Stimulated activated CD8-positive, alpha-beta memory T cell treated with anti-CD3 and anti-CD28 coated beads, Interleukin-2, amount 100 ng/mL, for 1 hour (primary cell): ENCODE measurements around the gene DLG1.
"Not testable (repeated sequence)": the region's sequence is repeated elsewhere in the genome, so short reads cannot be mapped to it uniquely, and the experiment has no call there.

Experiments
- DNase-seq, 2 donors: peaks; one replicate each; pipeline ENCODE4 v3.0.0-alpha.2; 2020; ENCODE audit warnings: low read depth in 2 of 2

DLG1 gene

GRCh38 chr3:197093871-197094270 is 204.5 kb downstream of the DLG1 start:
- DNase-seq: no peak

- no peak for DNase-seq
These were observed 210.0 kb downstream of the DLG1 start for GRCh38 chr3:197088370-197088769.

DNA sequence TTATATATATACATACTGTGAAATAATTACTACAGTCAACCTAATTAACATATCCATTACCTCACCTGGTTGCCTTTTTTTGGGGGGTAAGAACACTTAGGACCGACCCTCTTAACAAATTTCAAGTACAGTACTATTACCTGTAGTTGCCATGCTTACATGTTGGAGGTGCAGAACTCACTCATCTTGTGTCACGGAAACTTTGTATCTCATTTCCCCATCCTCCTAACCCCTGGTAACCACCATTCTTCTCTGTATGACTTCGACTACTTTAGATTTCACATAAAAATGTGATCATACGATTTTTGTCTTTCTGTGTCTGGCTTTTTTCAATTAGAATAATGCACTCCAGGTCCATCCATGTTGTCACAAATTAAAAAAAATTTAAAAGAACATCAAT is 213.3 kb downstream of the DLG1 start:
- no peak for DNase-seq

DNA sequence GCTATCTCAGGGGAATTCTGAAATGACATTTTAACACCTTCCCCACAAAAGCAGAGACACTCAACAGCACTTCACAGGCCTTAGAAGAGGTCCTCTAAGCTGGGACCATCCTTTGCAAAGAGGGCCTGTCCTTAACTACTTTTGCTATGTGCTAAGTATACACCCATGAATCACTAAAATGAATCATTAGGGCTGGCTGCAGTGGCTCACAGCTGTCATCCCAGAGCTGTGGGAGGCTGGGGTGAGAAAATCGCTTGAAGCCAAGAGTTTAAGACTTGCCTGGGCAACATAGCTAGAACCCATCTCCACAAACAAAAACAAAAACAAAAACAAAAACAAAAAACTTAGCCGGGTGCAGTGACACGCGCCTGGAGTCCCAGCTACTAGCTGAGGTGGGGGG is 214.9 kb downstream of the DLG1 start:
- no peak for DNase-seq

GRCh38 chr3:197082871-197083270 is 215.5 kb downstream of the DLG1 start:
- DNase-seq: no peak

- DNase-seq: no peak
These were observed 218.1 kb downstream of the DLG1 start for GRCh38 chr3:197080344-197080743.

GRCh38 chr3:197076415-197076814 is 222.0 kb downstream of the DLG1 start:
- DNase-seq: no peak

GRCh38 chr3:197068077-197068476 is 230.3 kb downstream of the DLG1 start:
- DNase-seq: no peak

- DNase-seq: no peak
These were observed 233.6 kb downstream of the DLG1 start for GRCh38 chr3:197064771-197065170.

DNA sequence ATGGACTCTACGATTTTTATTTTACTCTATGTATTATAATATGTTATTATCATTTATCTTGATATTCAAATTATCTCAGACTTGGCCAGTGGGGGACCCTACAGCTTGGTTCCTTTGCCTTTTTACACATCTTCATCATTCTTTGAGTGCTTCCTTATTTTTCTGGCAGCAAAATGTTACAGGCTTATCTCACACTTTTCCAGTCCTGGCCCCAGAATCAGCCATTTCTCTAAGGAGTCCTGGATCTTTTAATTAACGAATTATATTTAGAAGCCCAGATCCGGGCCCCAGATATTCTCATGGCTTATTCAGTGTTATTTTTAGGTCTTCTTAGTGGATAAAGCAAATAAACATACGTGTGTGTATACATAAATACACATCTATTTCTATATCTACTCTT is 236.0 kb downstream of the DLG1 start:
- no peak for DNase-seq

DNA sequence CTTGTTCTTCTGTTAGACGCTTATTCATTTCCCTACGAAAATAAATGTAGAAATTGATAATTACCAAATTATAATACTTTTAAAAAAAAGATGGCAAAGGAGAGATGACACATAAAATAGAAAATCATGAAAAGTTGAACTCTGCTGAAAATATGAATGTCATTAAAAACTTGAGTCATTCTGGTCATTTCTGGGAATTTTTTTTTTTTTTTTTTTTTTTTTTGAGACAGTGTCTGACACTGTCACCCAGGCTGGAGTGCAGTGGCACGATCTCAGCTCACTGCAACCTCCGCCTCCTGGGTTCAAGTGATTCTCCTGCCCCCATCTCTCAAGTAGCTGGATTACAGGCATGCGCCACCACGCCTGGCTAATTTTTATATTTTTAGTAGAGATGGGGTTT is 246.8 kb downstream of the DLG1 start:
- not testable (repeated sequence) for DNase-seq

GRCh38 chr3:197050511-197050910 is 247.9 kb downstream of the DLG1 start:
- no peak for DNase-seq

- no peak for DNase-seq
These were observed 255.9 kb downstream of the DLG1 start for GRCh38 chr3:197042539-197042938.

GRCh38 chr3:197041875-197042488 is 256.4 kb downstream of the DLG1 start:
- DNase-seq: no peak

GRCh38 chr3:197040658-197041057 is 257.8 kb downstream of the DLG1 start:
- no peak for DNase-seq

DNA sequence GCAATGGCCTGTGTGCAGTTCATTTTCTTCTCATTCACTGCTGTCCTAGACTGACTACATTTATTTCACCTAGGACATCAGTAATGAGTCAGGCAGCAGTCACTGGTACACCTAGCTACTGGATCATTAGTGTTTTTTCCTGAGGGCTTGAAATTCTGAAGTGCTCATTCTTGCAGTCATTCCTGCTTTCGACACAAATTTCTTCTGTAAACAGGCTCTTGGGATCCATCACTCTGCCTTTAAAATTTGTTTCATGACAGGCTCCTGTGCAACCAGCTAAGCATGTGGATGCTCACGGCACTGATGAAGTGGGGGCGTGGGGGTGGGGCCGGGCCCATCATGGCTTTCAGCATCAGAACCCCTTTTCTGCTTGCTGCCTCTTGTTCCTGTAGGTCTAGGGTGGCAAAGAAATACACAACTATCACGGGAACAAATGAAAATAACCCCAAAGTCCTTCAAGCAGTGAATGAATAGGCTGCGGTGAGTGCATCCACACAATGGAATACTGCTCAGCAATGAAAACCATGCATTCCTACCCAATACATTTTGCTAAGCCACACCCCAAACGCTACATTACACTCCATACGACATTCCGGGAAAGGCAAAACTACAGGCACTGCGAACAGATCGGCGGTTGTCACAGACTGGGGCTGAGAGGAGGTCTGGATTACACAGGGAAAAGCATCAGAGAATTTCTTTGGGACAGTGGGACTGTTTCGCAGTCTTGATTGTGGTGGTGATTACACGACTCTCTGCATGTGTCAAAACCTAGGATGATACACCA is 259.5 kb downstream of the DLG1 start:
- no peak for DNase-seq

DNA sequence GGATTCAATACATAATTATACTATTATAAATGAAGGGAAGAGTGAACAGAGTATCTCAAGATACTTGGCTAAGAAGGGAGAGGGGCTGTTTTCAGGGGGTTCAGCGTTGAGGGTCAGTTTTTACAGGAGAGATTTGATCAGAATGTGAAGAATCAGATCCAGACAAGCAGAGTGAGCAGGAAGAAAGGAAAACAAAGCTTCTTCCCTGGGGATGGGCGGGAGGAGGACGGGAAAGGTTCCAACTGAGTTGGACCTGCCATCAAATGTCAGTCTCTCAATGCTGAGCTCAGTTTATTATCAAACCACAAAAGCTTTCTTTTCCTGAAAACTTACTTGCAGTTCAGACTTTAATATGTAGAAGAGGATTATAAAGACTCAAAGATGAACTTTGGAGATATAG is 262.8 kb downstream of the DLG1 start:
- DNase-seq: no peak

DNA sequence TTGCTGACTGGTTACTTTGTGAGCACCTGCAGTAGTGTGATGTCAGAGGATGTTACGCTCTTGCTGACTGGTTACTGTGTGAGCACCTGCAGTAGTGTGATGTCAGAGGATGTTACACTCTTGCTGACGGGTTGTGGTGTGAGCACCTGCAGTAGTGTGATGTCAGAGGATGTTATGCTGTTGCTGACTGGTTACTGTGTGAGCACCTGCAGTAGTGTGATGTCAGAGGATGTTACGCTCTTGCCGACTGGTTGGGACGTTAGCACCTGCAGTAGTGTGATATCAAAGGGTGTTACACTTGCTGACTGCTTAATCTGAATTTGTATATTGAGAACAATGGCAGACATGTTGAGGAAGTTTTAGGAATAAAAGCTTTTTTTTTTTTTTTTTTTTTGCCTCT is 263.6 kb downstream of the DLG1 start:
- DNase-seq: not testable (repeated sequence)

DNA sequence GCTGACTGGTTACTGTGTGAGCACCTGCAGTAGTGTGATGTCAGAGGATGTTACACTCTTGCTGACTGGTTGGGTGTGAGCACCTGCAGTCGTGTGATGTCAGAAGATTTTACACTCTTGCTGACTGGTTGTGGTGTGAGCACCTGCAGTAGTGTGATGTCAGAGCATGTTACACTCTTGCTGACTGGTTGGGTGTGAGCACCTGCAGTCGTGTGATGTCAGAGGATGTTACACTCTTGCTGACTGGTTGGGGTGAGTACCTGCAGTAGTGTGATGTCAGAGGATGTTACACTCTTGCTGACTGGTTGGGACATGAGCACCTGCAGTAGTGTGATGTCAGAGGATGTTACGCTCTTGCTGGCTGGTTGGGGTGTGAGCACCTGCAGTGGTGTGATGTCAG is 264.6 kb downstream of the DLG1 start:
- DNase-seq: not testable (repeated sequence)

GRCh38 chr3:197031315-197032285 is 266.8 kb downstream of the DLG1 start:
- no peak for DNase-seq

DNA sequence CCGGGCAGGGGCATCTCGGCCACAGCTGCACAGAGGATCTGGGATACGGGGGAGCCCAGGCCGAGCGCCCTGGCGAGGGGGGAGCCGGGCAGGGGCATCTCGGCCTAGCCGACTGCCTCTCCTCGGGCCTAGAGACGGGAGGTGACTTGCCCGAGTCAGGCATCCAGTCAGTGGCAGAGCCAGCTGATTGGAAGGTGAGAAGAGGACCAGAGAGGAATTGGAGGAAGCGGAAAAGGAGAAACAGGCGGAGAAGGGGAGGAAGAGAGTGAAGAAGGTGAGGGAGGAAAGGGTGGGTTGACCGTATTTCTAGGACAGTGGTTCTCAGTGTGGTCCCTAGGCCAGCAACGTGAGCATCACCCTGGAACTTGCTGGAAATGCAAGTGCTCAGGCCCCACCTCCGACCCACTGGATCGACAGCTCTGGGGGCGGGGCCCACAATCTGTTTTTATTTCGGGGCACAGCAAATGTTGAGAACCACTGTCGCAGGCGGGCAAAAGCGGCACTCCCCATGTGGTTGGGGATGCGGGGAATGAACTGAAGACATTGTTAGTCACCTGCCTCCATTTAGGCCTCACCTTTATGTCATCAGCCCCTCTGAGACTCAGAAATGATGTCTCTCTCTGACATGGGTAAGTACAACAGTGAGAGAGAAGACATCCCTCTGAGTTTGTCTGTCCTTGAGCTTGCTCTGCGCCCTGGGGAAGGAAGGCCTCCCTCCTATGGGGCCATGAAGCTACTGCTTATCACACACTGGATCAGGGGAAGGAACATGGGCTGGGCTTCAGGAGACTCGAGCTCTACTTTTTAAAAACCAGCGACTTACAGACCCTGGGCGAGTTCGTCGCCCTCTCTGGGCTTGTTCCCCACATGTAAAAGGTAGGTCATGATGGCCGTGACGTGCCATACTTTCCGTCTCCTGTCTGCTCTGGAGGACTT is 267.8 kb downstream of the DLG1 start:
- DNase-seq: no peak
